Panc1 (cell line): Measurements from ENCODE around the gene CNN2. TPM values are rescaled to one million over a fixed set of nuclear protein-coding genes. Genes with fewer than 3 reads are reported as not detected.

Experiments used
- ATAC-seq: fragments of 200-7000 bp; cut with Tn5 transposase; 2 replicates; pipeline ENCODE4 v1.9.1; 2020; ENCODE audit warnings: mild to moderate bottlenecking, moderate library complexity
- BruUV-seq: library from RNA; stranded (reverse); fragments of 400-500 nt; replicated peaks from 2 replicates; lab custom pipeline; 2021; lab: Mats Ljungman, UMichigan
- CTCF ChIA-PET: fragments of 300-600 bp; sonication (Branson Sonifier 250); formaldehyde crosslinking; loops from one replicate; lab custom pipeline; 2022; ENCODE audit warnings: antibody characterized with exemption; lab: Charles Lee
- POLR2A ChIA-PET: fragments of 300-600 bp; sonication (Branson Sonifier 250); formaldehyde crosslinking; loops from one replicate; lab custom pipeline; 2022; ENCODE audit warnings: antibody characterized with exemption; lab: Charles Lee
- DNase-seq: peaks from one replicate; pipeline ENCODE4 v3.0.0-alpha.2; 2010; ENCODE audit warnings: low read depth, low spot score
- H3K27ac ChIP-seq: 2 replicates; pipeline ENCODE4 v1.5.1; 2011; ENCODE audit warnings: mild to moderate bottlenecking, low read length, inconsistent platforms
- H3K27me3 ChIP-seq: fragments of 200-500 bp; sonication (Bioruptor generic); 2 replicates; pipeline ENCODE4 v1.6.0; 2014; ENCODE audit warnings: low read length, inconsistent platforms; ENCODE audit not compliant: control insufficient read depth, insufficient read depth
- H3K36me3 ChIP-seq: fragments of 200-500 bp; sonication (Bioruptor generic); 2 replicates; pipeline ENCODE4 v1.5.1; 2014; ENCODE audit warnings: inconsistent platforms, mild to moderate bottlenecking, low read length, moderate library complexity; ENCODE audit not compliant: control insufficient read depth, insufficient read depth
- H3K4me1 ChIP-seq: 2 replicates; pipeline ENCODE4 v1.5.1; 2011; ENCODE audit warnings: inconsistent platforms, mild to moderate bottlenecking, low read length, moderate library complexity; ENCODE audit not compliant: control insufficient read depth, insufficient read depth
- H3K4me3 ChIP-seq, 2 experiments: 2 replicates each; pipeline ENCODE4 v1.5.1; 2011 to 2012; ENCODE audit warnings: low read depth in 2 of 2, low read length in 2 of 2, mild to moderate bottlenecking in 2 of 2, inconsistent platforms in 1 of 2, moderate library complexity in 1 of 2
- H3K9me3 ChIP-seq: fragments of 200-500 bp; sonication (Bioruptor generic); 2 replicates; pipeline ENCODE4 v1.5.1; 2014; ENCODE audit warnings: low read depth, mild to moderate bottlenecking, inconsistent platforms, low read length, moderate library complexity; ENCODE audit not compliant: control insufficient read depth, insufficient read depth
- POLR2AphosphoS5 ChIP-seq: IDR thresholded peaks from 2 replicates; pipeline ENCODE4 v1.6.1; 2012; ENCODE audit warnings: mild to moderate bottlenecking, low read depth, low read length, moderate library complexity
- SIN3A ChIP-seq: IDR thresholded peaks from 2 replicates; pipeline ENCODE4 v1.6.1; 2012; ENCODE audit warnings: low read depth, mild to moderate bottlenecking, low read length, moderate library complexity, borderline replicate concordance; ENCODE audit not compliant: insufficient read depth
- TCF7L2 ChIP-seq: IDR thresholded peaks from 2 replicates; pipeline ENCODE4 v1.6.1; 2011; ENCODE audit warnings: mild to moderate bottlenecking, low read depth, low read length, inconsistent platforms
- in situ Hi-C: cut with HindIII; loops from 2 replicates; pipeline ENCODE4 v1.10.0; 2016; ENCODE audit warnings: low sequenced_read_pairs, low pct_unique_long_range_greater_than_20kb
- intact Hi-C: fragments of 100-400 bp; cut with micrococcal nuclease; formaldehyde crosslinking; loops from one replicate; pipeline ENCODE4 v1.10.0; 2022; ENCODE audit not compliant: unreplicated experiment
- total RNA-seq: library from RNA; stranded (reverse); gene quantifications from one replicate; pipeline ENCODE4 v1.2.1, GENCODE V29; 2021; ENCODE audit not compliant: unreplicated experiment
- TF ChIP-seq, protein P1 (sequence below): fragments of 450-650 bp; IDR thresholded peaks from 2 replicates; pipeline ENCODE4 v1.5.1; 2017; ENCODE audit warnings: mild to moderate bottlenecking
- TF ChIP-seq, protein P2 (sequence below), 2 experiments: IDR thresholded peaks; 2 replicates each; pipeline ENCODE4 v1.6.1; 2011 to 2012; ENCODE audit warnings: low read depth in 2 of 2, control low read depth in 1 of 2, low read length in 1 of 2, mild to moderate bottlenecking in 1 of 2, moderate library complexity in 1 of 2; ENCODE audit not compliant: insufficient read depth in 1 of 2

The CNN2 gene
- total RNA-seq, 1 experiment from 2014 or later: 203 TPM

DNA sequence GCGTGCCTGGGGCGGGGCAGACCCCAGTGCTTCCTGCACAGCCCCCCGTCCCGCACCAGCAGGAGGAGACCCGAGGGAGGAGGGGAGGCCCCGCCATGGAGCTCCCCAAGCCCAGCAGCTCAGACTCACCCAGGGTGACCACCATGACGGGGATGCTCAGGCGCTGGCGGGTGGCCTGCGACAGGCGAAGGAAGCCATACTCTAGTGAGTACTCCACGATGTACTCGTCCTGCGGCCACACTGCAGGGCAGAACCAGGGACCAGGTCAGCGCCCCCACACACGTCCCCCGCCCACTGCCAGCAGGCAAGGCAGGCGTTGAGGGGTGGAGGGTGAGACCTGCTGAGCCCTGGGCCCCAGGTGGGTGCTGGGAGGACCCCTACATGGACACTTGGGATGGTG lies 14.1 kb upstream of the CNN2 start:
- ATAC-seq: no peak
- no TSS peak for BruUV-seq
- Histone ChIP-seq H3K36me3 (no peaks in the 10 kb centered on the region), H3K4me3 (no peak overlapping the region), H3K4me1 (peaks cover 9% of the 10 kb centered on the region), H3K9me3 (no peaks in the 10 kb centered on the region), H3K27ac (no peak overlapping the region), H3K27me3 (no peaks in the 10 kb centered on the region)
- intact Hi-C loops: no loop called here
- in situ Hi-C loops: no loop called here
- TF ChIP-seq TCF7L2: no peak
- no peak for TF ChIP-seq SIN3A
- TF ChIP-seq, protein P1, sequence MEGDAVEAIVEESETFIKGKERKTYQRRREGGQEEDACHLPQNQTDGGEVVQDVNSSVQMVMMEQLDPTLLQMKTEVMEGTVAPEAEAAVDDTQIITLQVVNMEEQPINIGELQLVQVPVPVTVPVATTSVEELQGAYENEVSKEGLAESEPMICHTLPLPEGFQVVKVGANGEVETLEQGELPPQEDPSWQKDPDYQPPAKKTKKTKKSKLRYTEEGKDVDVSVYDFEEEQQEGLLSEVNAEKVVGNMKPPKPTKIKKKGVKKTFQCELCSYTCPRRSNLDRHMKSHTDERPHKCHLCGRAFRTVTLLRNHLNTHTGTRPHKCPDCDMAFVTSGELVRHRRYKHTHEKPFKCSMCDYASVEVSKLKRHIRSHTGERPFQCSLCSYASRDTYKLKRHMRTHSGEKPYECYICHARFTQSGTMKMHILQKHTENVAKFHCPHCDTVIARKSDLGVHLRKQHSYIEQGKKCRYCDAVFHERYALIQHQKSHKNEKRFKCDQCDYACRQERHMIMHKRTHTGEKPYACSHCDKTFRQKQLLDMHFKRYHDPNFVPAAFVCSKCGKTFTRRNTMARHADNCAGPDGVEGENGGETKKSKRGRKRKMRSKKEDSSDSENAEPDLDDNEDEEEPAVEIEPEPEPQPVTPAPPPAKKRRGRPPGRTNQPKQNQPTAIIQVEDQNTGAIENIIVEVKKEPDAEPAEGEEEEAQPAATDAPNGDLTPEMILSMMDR: no peak
- TF ChIP-seq, protein P2, sequence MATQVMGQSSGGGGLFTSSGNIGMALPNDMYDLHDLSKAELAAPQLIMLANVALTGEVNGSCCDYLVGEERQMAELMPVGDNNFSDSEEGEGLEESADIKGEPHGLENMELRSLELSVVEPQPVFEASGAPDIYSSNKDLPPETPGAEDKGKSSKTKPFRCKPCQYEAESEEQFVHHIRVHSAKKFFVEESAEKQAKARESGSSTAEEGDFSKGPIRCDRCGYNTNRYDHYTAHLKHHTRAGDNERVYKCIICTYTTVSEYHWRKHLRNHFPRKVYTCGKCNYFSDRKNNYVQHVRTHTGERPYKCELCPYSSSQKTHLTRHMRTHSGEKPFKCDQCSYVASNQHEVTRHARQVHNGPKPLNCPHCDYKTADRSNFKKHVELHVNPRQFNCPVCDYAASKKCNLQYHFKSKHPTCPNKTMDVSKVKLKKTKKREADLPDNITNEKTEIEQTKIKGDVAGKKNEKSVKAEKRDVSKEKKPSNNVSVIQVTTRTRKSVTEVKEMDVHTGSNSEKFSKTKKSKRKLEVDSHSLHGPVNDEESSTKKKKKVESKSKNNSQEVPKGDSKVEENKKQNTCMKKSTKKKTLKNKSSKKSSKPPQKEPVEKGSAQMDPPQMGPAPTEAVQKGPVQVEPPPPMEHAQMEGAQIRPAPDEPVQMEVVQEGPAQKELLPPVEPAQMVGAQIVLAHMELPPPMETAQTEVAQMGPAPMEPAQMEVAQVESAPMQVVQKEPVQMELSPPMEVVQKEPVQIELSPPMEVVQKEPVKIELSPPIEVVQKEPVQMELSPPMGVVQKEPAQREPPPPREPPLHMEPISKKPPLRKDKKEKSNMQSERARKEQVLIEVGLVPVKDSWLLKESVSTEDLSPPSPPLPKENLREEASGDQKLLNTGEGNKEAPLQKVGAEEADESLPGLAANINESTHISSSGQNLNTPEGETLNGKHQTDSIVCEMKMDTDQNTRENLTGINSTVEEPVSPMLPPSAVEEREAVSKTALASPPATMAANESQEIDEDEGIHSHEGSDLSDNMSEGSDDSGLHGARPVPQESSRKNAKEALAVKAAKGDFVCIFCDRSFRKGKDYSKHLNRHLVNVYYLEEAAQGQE (IDR thresholded peaks at IDR 0.05; ENCODE audit: insufficient read depth in 1 of 2, low read depth in 2 of 2, low read length in 1 of 2): no peak
- TF ChIP-seq POLR2AphosphoS5: no peak
- no peak for DNase-seq
- POLR2A ChIA-PET: no interaction called here
- CTCF ChIA-PET: no interaction called here

DNA sequence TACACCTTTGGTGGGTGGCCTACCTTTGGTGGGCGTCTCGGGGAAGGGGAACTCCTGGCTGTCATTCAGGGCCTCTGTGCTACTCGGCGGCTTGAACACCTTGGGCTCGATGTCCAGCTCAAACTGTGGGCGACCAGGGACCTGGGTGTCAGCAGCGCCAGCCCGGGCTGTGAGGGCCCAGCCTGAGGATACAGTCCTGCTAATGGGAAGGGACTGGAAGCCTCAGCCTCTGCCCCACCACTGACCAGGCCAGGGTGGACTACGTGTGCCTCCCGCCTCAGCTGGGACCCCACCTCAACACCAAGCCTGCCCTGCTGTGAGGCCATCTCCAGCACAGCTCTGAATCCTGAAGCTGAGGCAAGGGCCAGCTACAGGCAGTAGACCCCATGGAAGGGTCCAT lies 13.2 kb upstream of the CNN2 start:
- ATAC-seq: no peak
- Histone ChIP-seq H3K36me3 (no peaks in the 10 kb centered on the region), H3K27me3 (no peaks in the 10 kb centered on the region), H3K9me3 (no peaks in the 10 kb centered on the region), H3K4me1 (peaks cover 18% of the 10 kb centered on the region), H3K27ac (no peak overlapping the region), H3K4me3 (no peak overlapping the region)
- ChIA-PET POLR2A (no interaction called here), CTCF (no interaction called here)
- TF ChIP-seq TCF7L2: no peak
- TF ChIP-seq SIN3A: no peak
- TF ChIP-seq, protein P2 (IDR thresholded peaks at IDR 0.05; ENCODE audit: insufficient read depth in 1 of 2, low read depth in 2 of 2, low read length in 1 of 2): no peak
- TF ChIP-seq, protein P1: no peak
- TF ChIP-seq POLR2AphosphoS5: no peak
- in situ Hi-C loops (no loop called here), intact Hi-C loops (no loop called here)
- DNase-seq: no peak
- no TSS peak for BruUV-seq
